G401.6 (cell line): ENCODE data around the gene CUEDC1.

Source experiments
- FAIRE-seq: peaks from 2 replicates; lab custom pipeline; 2012; peaks lifted over from hg19 to GRCh38; lab: Jason Lieb, UNC

The CUEDC1 gene

GRCh38 chr17:57874434-57875289, 80.5 kb downstream of the CUEDC1 start:
- FAIRE-seq = no peak

GRCh38 chr17:57874058-57874419, 81.2 kb downstream of the CUEDC1 start:
- no peak for FAIRE-seq

GRCh38 chr17:57873261-57874057, 81.8 kb downstream of the CUEDC1 start:
- FAIRE-seq = no peak

DNA sequence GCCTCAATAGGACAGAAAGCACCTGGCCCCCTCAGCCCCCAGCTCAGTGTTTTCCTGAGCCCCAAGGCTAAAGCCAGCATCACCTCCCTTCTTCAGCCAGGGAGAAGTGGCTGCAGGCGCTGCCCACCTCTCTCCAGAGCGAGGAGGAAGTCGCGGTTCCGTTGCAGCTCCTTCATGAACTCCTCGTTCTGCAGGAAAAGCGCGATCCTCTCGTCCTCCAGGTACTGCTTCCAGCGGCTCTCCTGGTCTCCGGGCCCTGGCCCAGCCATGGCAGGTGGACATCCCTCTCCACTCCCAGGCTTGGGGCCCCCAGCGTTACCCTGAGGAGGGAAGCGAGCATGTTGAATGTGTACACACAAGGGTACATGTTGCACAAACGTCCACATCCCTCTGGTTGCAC, 82.7 kb downstream of the CUEDC1 start:
- no peak for FAIRE-seq

DNA sequence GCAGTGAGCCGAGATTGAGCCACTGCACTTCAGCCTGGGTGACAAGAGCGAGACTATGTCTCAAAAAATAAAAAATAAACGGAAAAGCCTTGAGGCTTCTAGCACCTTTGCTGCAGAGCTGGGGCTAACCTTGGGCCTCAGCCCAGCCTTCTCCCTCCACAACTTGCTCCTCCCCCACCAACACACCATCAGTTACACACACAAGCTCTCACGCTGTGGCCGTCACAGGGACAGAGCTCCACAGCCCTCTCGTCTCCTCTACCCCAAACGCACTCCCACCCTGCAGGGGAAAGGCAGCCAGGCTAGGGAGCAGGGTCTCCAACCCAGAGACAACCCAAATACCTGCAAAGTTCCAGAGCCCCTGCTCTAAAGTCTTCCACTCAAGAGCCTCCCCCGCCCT, 83.3 kb downstream of the CUEDC1 start:
- no peak for FAIRE-seq

- FAIRE-seq = no peak
These were observed 84.1 kb downstream of the CUEDC1 start for GRCh38 chr17:57871155-57871554.

- FAIRE-seq = no peak
These were observed 85.0 kb downstream of the CUEDC1 start for GRCh38 chr17:57870283-57870635.

GRCh38 chr17:57869617-57870282, 85.5 kb downstream of the CUEDC1 start:
- FAIRE-seq = no peak

DNA sequence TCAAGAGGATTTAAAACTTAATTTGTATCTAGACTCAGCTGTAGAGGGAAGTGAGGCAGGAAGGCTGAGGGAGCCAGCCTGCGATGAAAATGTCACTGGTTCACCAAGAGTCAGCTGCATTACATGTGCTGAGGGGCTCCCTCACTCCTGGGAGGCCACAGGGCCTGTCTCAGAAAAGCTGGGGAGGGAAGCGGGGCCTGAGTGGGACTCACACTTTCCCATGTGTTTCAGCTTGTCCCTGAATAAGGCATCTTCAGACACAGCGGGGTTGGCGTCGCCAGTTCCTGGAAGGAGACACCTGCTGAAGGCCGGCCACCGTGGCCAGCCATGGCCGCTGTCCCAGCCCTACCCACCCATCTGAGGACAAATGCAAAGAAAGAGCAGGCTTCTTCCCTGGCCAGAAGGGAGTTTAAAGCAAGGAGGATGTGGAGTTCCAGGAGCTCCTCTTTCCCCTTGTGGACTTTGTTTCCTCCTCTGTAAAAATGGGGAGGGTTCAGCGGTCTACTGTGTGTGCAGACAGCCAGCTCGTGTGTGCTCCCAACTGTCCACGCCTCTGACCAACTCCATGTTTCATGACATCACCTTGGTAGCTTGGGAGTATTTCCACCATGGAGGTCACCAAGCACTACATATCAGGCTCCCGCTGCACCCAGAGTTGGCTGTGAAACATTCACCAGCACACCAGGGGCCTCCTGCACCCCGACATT, 86.1 kb downstream of the CUEDC1 start:
- FAIRE-seq = no peak

DNA sequence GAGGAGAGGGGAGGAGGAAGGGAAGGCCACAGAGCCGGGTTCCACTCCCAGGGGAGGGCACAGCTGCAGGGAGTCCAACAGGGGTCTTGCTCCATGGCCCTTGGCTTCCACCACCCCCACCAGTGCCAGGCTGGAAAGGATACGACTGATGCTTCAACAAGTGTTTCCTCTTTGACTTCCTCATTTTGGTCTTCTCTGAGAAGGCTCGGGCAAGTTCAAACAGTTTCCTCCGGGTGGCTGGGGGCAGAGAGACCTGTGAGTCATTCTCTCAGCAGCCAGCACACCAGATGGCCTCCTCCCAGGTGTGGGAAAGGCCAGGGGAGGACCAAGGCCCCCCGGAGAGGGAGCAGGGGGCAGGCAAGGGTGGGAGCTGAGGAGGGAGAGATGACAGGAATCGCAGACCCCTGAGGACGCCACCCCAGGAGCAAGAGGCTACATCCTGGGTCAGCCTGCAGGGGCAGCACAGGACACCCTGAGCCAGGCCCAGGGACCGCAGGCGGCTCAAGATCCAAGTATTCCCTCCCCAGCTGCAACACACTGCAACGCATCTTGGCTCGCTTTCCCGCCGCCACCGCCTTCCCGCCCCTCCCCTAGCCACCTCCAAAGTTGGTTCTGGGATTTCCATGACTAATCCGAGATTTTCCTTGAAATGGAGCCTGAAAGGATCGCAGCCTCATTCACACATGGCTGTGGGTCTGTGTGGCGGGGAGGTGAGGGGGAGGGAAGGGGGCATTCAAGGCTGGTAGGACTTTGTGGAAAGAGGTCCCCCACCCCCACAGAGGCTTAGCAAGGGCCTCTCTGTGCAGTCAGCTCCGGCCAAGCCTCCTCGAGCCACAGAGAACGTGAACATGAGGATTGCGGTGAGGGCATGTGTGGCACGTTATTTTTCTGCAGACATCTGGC, 87.0 kb downstream of the CUEDC1 start:
- FAIRE-seq = no peak

DNA sequence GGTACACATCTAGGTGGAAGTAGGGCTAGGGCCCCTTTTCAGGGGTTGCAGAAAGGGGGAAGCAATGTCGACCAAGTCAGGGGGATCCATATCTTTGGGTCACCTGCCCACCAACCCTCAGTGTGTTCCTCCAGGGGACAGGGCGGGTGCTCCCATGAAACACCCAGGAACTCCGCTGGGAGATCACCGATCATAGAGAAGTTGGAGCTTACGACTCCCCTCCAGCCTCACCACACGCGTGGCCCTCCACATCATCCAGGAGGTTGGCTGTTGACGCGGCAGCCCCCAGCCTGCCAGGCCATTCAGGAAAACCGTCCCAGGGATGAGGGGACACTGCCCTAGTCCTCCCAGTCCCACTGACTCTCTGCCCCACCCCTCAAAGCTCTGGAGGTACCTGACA, 88.1 kb downstream of the CUEDC1 start:
- no peak for FAIRE-seq

- no peak for FAIRE-seq
These were observed 88.5 kb downstream of the CUEDC1 start for GRCh38 chr17:57866723-57867122.

DNA sequence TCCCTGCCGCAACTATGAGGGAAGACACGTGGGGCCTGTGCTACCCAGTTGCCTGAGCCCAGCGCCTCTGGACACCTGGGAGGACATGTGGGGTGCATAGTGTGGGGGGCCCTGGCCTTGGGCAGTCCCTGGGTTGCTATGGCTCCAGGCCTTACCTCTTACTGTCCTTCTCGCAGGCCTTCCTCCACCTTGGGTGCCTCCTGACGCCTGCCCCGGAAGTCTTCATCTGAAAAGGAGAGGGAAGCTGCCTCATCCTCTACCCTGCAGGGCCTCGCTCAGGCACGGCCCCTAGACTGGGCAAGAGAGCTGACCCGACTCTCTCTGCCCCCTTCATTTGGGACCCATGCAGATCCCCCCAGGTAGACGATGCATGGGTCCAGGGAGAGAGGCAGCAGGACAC, 88.9 kb downstream of the CUEDC1 start:
- no peak for FAIRE-seq

DNA sequence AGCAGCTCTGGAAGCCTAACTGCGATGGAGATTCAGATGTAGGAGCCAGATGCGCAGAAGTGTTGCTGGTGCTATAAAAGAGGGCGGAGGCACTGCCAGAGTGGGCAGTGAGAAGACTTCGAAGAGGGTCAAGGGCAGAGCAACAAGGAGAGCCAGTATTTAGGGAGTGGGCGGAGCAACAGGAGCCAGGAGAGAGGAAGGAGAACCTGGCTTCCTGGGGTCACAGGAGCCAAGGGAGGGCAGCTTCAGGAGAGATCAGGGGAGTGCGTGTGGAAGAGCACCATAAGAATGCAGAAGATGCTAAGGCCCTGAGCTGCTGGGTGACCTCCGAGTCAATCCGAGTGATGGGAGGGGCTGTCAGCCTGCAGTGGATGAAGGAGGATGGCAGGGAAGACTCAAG, 90.9 kb downstream of the CUEDC1 start:
- no peak for FAIRE-seq

- no peak for FAIRE-seq
These were observed 92.2 kb downstream of the CUEDC1 start for GRCh38 chr17:57862694-57863667.

DNA sequence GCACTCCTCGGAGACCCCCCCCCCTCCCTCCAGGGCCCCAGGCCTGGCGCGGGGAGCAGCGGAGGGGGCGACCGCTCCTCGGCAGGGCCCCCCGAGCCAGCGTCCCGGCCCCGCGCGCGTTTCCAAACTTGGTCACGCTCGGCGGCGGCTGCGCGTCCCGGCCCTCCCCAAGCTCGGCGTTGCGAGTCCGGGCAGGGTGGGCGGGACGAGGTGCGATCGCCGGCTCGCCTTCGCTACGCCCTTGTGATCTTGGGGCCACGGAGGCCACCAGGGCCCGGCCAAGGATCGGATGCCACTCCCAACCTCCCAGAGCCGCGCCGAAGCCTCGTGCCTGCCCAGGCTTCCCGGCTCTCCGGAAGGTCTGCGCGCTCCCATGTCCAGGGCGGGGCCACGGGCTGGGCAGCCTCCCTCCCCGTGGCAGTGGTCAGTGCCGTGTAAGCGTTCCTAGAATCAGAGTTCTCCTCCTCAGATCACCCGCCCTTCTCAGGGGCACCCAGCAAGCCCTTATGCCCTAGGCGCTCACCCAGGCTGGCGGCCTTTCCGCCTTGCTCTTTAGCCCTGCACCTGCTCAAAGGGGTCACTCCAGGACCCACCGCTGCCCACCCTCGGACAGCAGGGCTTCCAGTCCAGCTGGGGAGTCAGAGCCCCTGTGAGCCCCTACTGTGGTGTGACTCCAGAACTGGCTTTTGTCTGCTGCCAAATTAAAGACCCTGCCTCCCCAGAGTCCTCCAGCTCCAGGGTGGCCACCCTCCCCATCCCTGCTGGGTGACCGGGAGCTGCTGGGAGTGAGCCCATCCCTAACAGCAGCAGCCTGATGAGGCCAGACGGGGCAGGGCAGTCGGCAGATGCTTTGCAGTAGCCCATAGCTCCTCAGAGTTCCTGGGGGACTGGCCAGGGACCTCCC, 93.2 kb downstream of the CUEDC1 start:
- no peak for FAIRE-seq

- FAIRE-seq = no peak
These were observed 94.0 kb downstream of the CUEDC1 start for GRCh38 chr17:57861000-57861789.

DNA sequence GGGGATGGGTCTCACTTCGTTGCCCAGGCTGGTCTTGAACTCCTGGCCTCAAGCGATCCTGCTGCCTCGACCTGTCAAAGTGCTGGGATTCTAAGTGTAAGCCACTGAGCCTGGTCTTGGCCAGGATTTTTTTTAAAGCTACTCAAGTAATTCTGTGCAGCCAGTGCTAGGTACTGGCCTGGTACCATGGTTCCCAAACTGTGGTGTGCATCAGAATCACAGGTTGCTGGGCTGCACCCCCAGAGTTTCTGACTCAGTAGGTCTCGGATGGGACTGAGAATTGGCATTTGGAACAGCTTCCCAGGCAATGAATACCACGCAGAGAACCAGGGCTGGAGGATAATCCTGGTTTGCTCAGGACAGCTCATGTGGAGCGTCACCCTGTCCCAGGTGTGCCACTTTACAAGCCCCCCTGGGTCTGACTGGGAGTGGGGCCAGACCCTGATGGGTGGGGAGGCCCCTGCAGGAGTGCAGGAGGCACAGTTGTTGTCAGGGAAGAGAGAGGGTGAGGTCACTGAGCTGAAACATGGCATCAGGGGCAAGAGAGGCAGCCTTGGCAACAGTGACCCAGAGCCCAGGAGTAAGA, 94.7 kb downstream of the CUEDC1 start:
- no peak for FAIRE-seq
